Karpas-422 (cell line): ENCODE data around the gene ADI1. TPM values are rescaled to one million over a fixed set of nuclear protein-coding genes. Genes with fewer than 3 reads are reported as not detected.

Experiments used
- DNase-seq: peaks from one replicate; pipeline ENCODE4 v3.0.0-alpha.2; 2015
- H2AFZ ChIP-seq: fragments of 200-600 bp; sonication (generic); 2 replicates; pipeline ENCODE4 v1.6.1; 2014; ENCODE audit warnings: antibody characterized with exemption, low read length, mixed read lengths
- H3K27ac ChIP-seq: fragments of 200-600 bp; sonication (generic); 2 replicates; pipeline ENCODE4 v1.5.1; 2014; ENCODE audit warnings: mild to moderate bottlenecking, low read length, moderate library complexity
- H3K27me3 ChIP-seq: fragments of 200-600 bp; sonication (generic); 2 replicates; pipeline ENCODE4 v1.6.1; 2014; ENCODE audit warnings: low read length, mixed read lengths
- H3K36me3 ChIP-seq: fragments of 200-600 bp; sonication (generic); 2 replicates; pipeline ENCODE4 v1.6.1; 2014; ENCODE audit warnings: low read length, mixed read lengths; ENCODE audit not compliant: insufficient read depth
- H3K4me1 ChIP-seq: fragments of 200-600 bp; sonication (generic); 2 replicates; pipeline ENCODE4 v1.6.1; 2014; ENCODE audit warnings: mild to moderate bottlenecking, low read length, mixed read lengths
- H3K4me2 ChIP-seq: fragments of 200-600 bp; sonication (generic); 2 replicates; pipeline ENCODE4 v1.6.1; 2014; ENCODE audit warnings: low read length, low read depth, mild to moderate bottlenecking; ENCODE audit not compliant: poor library complexity, severe bottlenecking
- H3K4me3 ChIP-seq: fragments of 200-600 bp; sonication (generic); 2 replicates; pipeline ENCODE4 v1.5.1; 2014; ENCODE audit warnings: mild to moderate bottlenecking, antibody characterized with exemption, low read length, mixed read lengths
- H3K79me2 ChIP-seq: fragments of 200-600 bp; sonication (generic); 2 replicates; pipeline ENCODE4 v1.6.1; 2014; ENCODE audit warnings: mild to moderate bottlenecking, low read length, mixed read lengths
- H3K9ac ChIP-seq: fragments of 200-600 bp; sonication (generic); 2 replicates; pipeline ENCODE4 v1.6.0; 2014; ENCODE audit warnings: low read length
- H3K9me2 ChIP-seq: fragments of 200-600 bp; sonication (generic), shearing (Covaris generic); replicated peaks from 2 replicates; pipeline ENCODE4 v1.6.0; 2014; ENCODE audit warnings: mild to moderate bottlenecking, low read length, moderate library complexity; ENCODE audit not compliant: insufficient read depth
- H3K9me3 ChIP-seq: fragments of 300-700, 200-600 bp; sonication (generic); 2 replicates; pipeline ENCODE4 v1.6.1; 2014; ENCODE audit warnings: low read length, mixed read lengths
- H4K20me1 ChIP-seq: fragments of 200-600 bp; sonication (generic); 2 replicates; pipeline ENCODE4 v1.6.1; 2014; ENCODE audit warnings: mild to moderate bottlenecking, antibody characterized with exemption, low read length, low read depth; ENCODE audit not compliant: insufficient read depth
- total RNA-seq: library from RNA; depleted of rRNA; stranded (reverse); fragments of >200 nt; shearing (Covaris generic); gene quantifications from 2 replicates; pipeline ENCODE4 v1.2.3, GENCODE V29; 2014; ENCODE audit warnings: low replicate concordance

The ADI1 gene
- total RNA-seq, 1 experiment from 2014 or later: 68.6 TPM

GRCh38 chr2:3547915-3548314 is 28.6 kb upstream of the ADI1 start:
- Histone ChIP-seq H3K4me2 (no peak overlapping the region), H3K36me3 (peaks cover 54% of the 10 kb centered on the region), H3K27me3 (no peaks in the 10 kb centered on the region), H3K27ac (no peak overlapping the region), H3K4me3 (no peak overlapping the region), H3K9me3 (no peaks in the 10 kb centered on the region), H3K9ac (no peak overlapping the region), H3K9me2 (no peaks in the 10 kb centered on the region), H3K79me2 (peaks cover 19% of the 10 kb centered on the region), H3K4me1 (no peaks in the 10 kb centered on the region), H4K20me1 (no peaks in the 10 kb centered on the region), H2AFZ (no peak overlapping the region)
- DNase-seq: no peak

GRCh38 chr2:3545788-3546478 is 26.6 kb upstream of the ADI1 start:
- no peak overlapping the region for H2AFZ ChIP-seq
- H4K20me1 ChIP-seq: no peaks in the 10 kb centered on the region
- H3K4me3 ChIP-seq: no peak overlapping the region
- H3K4me2 ChIP-seq: no peak overlapping the region
- no peaks in the 10 kb centered on the region for H3K9me3 ChIP-seq
- no peaks in the 10 kb centered on the region for H3K4me1 ChIP-seq
- peaks cover 25% of the 10 kb centered on the region for H3K79me2 ChIP-seq
- H3K27me3 ChIP-seq: no peaks in the 10 kb centered on the region
- H3K9me2 ChIP-seq: no peaks in the 10 kb centered on the region
- H3K9ac ChIP-seq: no peak overlapping the region
- peaks cover 54% of the 10 kb centered on the region for H3K36me3 ChIP-seq
- no peak overlapping the region for H3K27ac ChIP-seq
- DNase-seq: no peak

- no peak for DNase-seq
- Histone ChIP-seq H3K4me3 (no peak overlapping the region), H3K27ac (no peak overlapping the region), H3K4me2 (no peak overlapping the region), H3K36me3 (peaks cover 44% of the 10 kb centered on the region), H3K9ac (no peak overlapping the region), H3K79me2 (peaks cover 25% of the 10 kb centered on the region), H2AFZ (no peak overlapping the region), H3K4me1 (no peaks in the 10 kb centered on the region), H3K9me2 (no peaks in the 10 kb centered on the region), H4K20me1 (no peaks in the 10 kb centered on the region), H3K27me3 (no peaks in the 10 kb centered on the region), H3K9me3 (no peaks in the 10 kb centered on the region)
Observed at GRCh38 chr2:3543023-3543683, 23.8 kb upstream of the ADI1 start.

GRCh38 chr2:3542107-3542506 is 22.8 kb upstream of the ADI1 start:
- no peak overlapping the region for H3K4me2 ChIP-seq
- H3K9me2 ChIP-seq: no peaks in the 10 kb centered on the region
- no peak overlapping the region for H3K4me3 ChIP-seq
- no peak overlapping the region for H3K27ac ChIP-seq
- H3K4me1 ChIP-seq: no peaks in the 10 kb centered on the region
- H3K9me3 ChIP-seq: no peaks in the 10 kb centered on the region
- no peak overlapping the region for H3K9ac ChIP-seq
- H3K27me3 ChIP-seq: no peaks in the 10 kb centered on the region
- no peak overlapping the region for H2AFZ ChIP-seq
- peaks cover 22% of the 10 kb centered on the region for H3K79me2 ChIP-seq
- H4K20me1 ChIP-seq: no peaks in the 10 kb centered on the region
- peaks cover 40% of the 10 kb centered on the region for H3K36me3 ChIP-seq
- no peak for DNase-seq

- H3K9ac ChIP-seq: no peak overlapping the region
- no peak overlapping the region for H3K4me3 ChIP-seq
- DNase-seq: no peak
- no peaks in the 10 kb centered on the region for H3K4me1 ChIP-seq
- H2AFZ ChIP-seq: no peak overlapping the region
- peaks cover 23% of the 10 kb centered on the region; the same call in 1 of the 2 replicates for H3K36me3 ChIP-seq
- peaks cover 17% of the 10 kb centered on the region for H3K79me2 ChIP-seq
- H3K9me3 ChIP-seq: no peaks in the 10 kb centered on the region
- H3K9me2 ChIP-seq: no peaks in the 10 kb centered on the region
- no peaks in the 10 kb centered on the region for H3K27me3 ChIP-seq
- no peak overlapping the region for H3K4me2 ChIP-seq
- H3K27ac ChIP-seq: no peak overlapping the region
- H4K20me1 ChIP-seq: no peaks in the 10 kb centered on the region
Observed at GRCh38 chr2:3539836-3540235, 20.5 kb upstream of the ADI1 start.

- DNase-seq: no peak
- Histone ChIP-seq H3K9me3 (no peaks in the 10 kb centered on the region), H3K36me3 (peaks cover 12% of the 10 kb centered on the region; the same call in 1 of the 2 replicates), H3K27me3 (no peaks in the 10 kb centered on the region), H3K79me2 (no peaks in the 10 kb centered on the region; the same call in 1 of the 2 replicates), H3K4me1 (no peaks in the 10 kb centered on the region), H3K9ac (no peak overlapping the region), H4K20me1 (no peaks in the 10 kb centered on the region), H3K4me3 (no peak overlapping the region), H3K4me2 (no peak overlapping the region), H3K9me2 (no peaks in the 10 kb centered on the region), H2AFZ (no peak overlapping the region), H3K27ac (no peak overlapping the region)
Observed at GRCh38 chr2:3536682-3537632, 17.6 kb upstream of the ADI1 start.

GRCh38 chr2:3535794-3536681 is 16.7 kb upstream of the ADI1 start:
- Histone ChIP-seq H3K9me3 (no peaks in the 10 kb centered on the region), H3K79me2 (no peaks in the 10 kb centered on the region), H3K27me3 (no peaks in the 10 kb centered on the region), H4K20me1 (no peaks in the 10 kb centered on the region), H3K36me3 (peaks cover 7% of the 10 kb centered on the region; the same call in 1 of the 2 replicates), H3K4me1 (no peaks in the 10 kb centered on the region), H3K9ac (no peak overlapping the region), H3K27ac (no peak overlapping the region), H3K9me2 (no peaks in the 10 kb centered on the region), H2AFZ (no peak overlapping the region), H3K4me3 (no peak overlapping the region), H3K4me2 (no peak overlapping the region)
- no peak for DNase-seq
